Measurements from ENCODE around the gene TMEM198.
A peak's percentile ranks its signal among the peaks of the same experiment; 100 is the strongest.

Gene TMEM198

GRCh38 chr2:219591091-219591490 is 47.3 kb downstream of the TMEM198 start:
- DNase-seq: no peak

GRCh38 chr2:219592736-219593135 is 48.9 kb downstream of the TMEM198 start:
- DNase-seq: no peak

GRCh38 chr2:219593154-219593553 is 49.3 kb downstream of the TMEM198 start:
- no peak for DNase-seq

- DNase-seq: no peak
These were observed 51.4 kb downstream of the TMEM198 start for GRCh38 chr2:219595256-219595655.

GRCh38 chr2:219596954-219597551 is 53.2 kb downstream of the TMEM198 start:
- no peak for DNase-seq

GRCh38 chr2:219597552-219598307 is 53.9 kb downstream of the TMEM198 start, which contains the start of gene STK11IP:
Gene STK11IP, plus strand, starts transcription at chr2:219597857. Its CDS starts 263 bp downstream, at chr2:219598120.
- DNase-seq: peak; percentile 81

GRCh38 chr2:219598308-219599078 is 54.7 kb downstream of the TMEM198 start:
- DNase-seq: no peak
